ENCODE data around the gene SLC50A1.

GRCh38 chr1:155110826-155111225 is 24.8 kb upstream of the SLC50A1 start:
- TF ChIP-seq CTCF (tag by site-specific recombination; IDR thresholded peaks at IDR 0.05) (no peak), GLI4 (tag by site-specific recombination; IDR thresholded peaks at IDR 0.05) (no peak), ZFHX2 (tag by site-specific recombination; conservative IDR thresholded peaks at IDR 0.05) (no peak), ZNF398 (tag by site-specific recombination; IDR thresholded peaks at IDR 0.05) (no peak), ZNF561 (tag by site-specific recombination; IDR thresholded peaks at IDR 0.05; ENCODE audit: borderline replicate concordance) (no peak), ZNF776 (tag by site-specific recombination; IDR thresholded peaks at IDR 0.05; ENCODE audit: borderline replicate concordance) (no peak), YY2 (tag by site-specific recombination; IDR thresholded peaks at IDR 0.05) (no peak)

Data from HEK293 (cell line).